Stomach (tissue), 9 donors: ENCODE measurements around the gene LITAFD. TPM values are rescaled to one million over a fixed set of nuclear protein-coding genes. Genes with fewer than 3 reads are reported as not detected.

ENCODE experiments used
- DNase-seq, 2 donors: peaks; one replicate each; pipeline versions ENCODE4 v3.0.0 to v3.0.0-alpha.2; 2013 to 2019
- H3K27ac ChIP-seq, 5 donors: fragments of 200-600 bp in 4 of 5; sonication (generic) in 4 of 5; one replicate each; pipeline ENCODE4 v1.5.1; 2013 to 2019; ENCODE audit warnings: mild to moderate bottlenecking in 1 of 5, moderate library complexity in 1 of 5
- H3K27me3 ChIP-seq, 3 donors: fragments of 200-600 bp; sonication (generic); one replicate each; pipeline ENCODE4 v1.5.1; 2017 to 2019; ENCODE audit warnings: mixed run types in 1 of 3
- H3K36me3 ChIP-seq, 4 donors: fragments of 200-600 bp; sonication (generic); 1 replicate in 3 of 4; 2 replicates in 1 of 4; pipeline ENCODE4 v1.5.1; 2016 to 2019
- H3K4me1 ChIP-seq, 4 donors: fragments of 200-600 bp; sonication (generic); one replicate each; pipeline ENCODE4 v1.5.1; 2016 to 2019
- H3K4me3 ChIP-seq, 4 donors: fragments of 200-600 bp; sonication (generic) in 3 of 4; one replicate each; pipeline ENCODE4 v1.5.1; 2016 to 2019; ENCODE audit warnings: mild to moderate bottlenecking in 1 of 4
- H3K9me3 ChIP-seq, 4 donors: fragments of 200-600 bp; sonication (generic); one replicate each; pipeline ENCODE4 v1.5.1; 2016 to 2019
- EP300 ChIP-seq: sonication (generic); formaldehyde crosslinking; IDR thresholded peaks from one replicate; pipeline ENCODE4 v1.6.1; 2017; ENCODE audit warnings: antibody characterized with exemption
- POLR2A ChIP-seq, 4 donors: fragments of 450-650 bp; IDR thresholded peaks; one replicate each; pipeline ENCODE4 v1.6.1; 2016; ENCODE audit warnings: antibody characterized with exemption in 4 of 4, control low read depth in 2 of 4, mild to moderate bottlenecking in 1 of 4, moderate library complexity in 1 of 4
- POLR2AphosphoS5 ChIP-seq, 3 donors: sonication (generic); formaldehyde crosslinking; IDR thresholded peaks; one replicate each; pipeline ENCODE4 v1.6.1; 2016; ENCODE audit warnings: antibody characterized with exemption in 3 of 3
- WGBS, 5 donors: extraction: QIAGEN DNeasy Blood & Tissue Kit in 3 of 5; methylation state at CpG; one replicate each; pipeline versions ENCODE4 v1.1.5 to v1.1.7; 2013 to 2018; 5-methylcytosine and 5-hydroxymethylcytosine counted together
- intact Hi-C: fragments of 100-400 bp; cut with DNase I; formaldehyde crosslinking; loops from one replicate; pipeline ENCODE4 v1.15.1; 2023; ENCODE audit warnings: low total_unique reads
- polyA plus RNA-seq, 3 donors: library from polyadenylated mRNA; stranded (reverse); fragments of 200-250 nt; gene quantifications; one replicate each; pipeline ENCODE4 v1.2.3, GENCODE V29; 2013
- total RNA-seq, 5 donors: library from RNA; depleted of rRNA; stranded (reverse); fragments of >200 nt; gene quantifications; one replicate each; pipeline versions ENCODE4 v1.1.0 to v1.2.3, GENCODE V29; 2014 to 2016
- TF ChIP-seq, protein P1 (sequence below), 7 experiments: fragments of 450-650 bp in 4 of 7; fragments of 200-600 bp in 3 of 7; sonication (generic) in 3 of 7; IDR thresholded peaks; one replicate each; pipeline ENCODE4 v1.5.1; 2016 to 2019; ENCODE audit warnings: antibody characterized with exemption in 7 of 7, control low read depth in 2 of 7, mild to moderate bottlenecking in 1 of 7
- donor health status: healthy with polysubstance abuse.
- donor health status: Bipolar disorder and iron deficiency.
- donor health status: healthy.

LITAFD gene
- total and polyA plus RNA-seq, 8 donors = not detected

DNA sequence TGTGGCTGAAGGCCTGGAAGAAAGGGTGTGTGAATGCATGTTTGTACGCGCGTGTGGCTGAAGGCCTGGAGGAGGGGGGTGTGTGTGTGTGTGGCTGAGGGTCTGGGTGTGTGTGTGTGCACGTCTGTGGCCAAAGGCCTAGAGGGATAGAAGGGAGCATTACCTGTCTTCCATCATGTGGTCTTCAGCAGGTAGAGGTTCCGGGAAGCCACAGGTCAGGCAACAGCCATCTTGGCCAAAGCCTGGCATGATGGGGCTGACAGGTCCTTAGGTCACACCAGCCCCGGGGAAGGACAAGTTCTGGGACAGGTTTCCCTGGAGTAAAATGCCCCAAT is 5.2 kb downstream of the LITAFD start:
- intact Hi-C loops = loop anchor here (10.0 kb wide), 2 partner anchors 83 to 323 kb away; no protein-coding TSS in a partner anchor
- no peak for DNase-seq

DNA sequence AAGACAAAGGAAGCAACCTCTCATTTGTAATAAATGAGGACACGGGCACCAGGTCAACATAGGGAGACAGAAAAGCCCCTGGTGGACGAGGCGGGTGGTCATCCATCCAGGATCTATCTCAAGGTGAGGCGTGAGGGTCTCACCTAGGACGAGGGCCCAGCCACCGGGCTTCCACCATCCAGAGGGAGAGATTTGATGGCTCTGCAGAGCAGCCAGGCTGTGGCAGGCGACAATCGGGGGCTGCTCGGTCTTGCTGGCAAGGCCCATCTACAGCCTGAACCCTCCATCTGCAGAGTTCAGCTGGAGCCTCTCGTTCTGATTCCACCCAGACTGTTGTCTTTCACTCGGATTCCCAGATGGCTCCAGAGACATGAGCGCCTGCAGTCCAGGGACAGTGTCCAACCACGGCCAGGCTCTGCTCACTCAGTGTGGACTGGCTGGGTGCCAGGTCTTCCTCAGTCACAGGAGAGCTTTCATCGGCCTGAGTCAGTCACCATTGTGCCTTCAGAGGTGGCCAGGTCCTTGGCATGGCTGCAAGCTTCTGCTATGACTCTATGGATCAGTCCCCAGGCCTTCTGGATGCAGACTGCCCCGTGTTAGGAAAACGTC is 5.9 kb downstream of the LITAFD start:
- Histone ChIP-seq H3K36me3 (peaks cover 13 to 53% (median 45%) of the 10 kb centered on the region in 4 donors), H3K9me3 (no peaks in the 10 kb centered on the region), H3K27ac (peak overlapping the region in 1 of 5 donors; percentile 21), H3K4me3 (no peak overlapping the region), H3K4me1 (peaks cover 18 to 41% (median 31%) of the 10 kb centered on the region in 4 donors), H3K27me3 (peaks cover 0 to 15% (median 0%) of the 10 kb centered on the region in 3 donors)
- peak in 1 of 3 donors; percentile 2 for TF ChIP-seq POLR2AphosphoS5 (IDR thresholded peaks at IDR 0.05)
- TF ChIP-seq, protein P1, sequence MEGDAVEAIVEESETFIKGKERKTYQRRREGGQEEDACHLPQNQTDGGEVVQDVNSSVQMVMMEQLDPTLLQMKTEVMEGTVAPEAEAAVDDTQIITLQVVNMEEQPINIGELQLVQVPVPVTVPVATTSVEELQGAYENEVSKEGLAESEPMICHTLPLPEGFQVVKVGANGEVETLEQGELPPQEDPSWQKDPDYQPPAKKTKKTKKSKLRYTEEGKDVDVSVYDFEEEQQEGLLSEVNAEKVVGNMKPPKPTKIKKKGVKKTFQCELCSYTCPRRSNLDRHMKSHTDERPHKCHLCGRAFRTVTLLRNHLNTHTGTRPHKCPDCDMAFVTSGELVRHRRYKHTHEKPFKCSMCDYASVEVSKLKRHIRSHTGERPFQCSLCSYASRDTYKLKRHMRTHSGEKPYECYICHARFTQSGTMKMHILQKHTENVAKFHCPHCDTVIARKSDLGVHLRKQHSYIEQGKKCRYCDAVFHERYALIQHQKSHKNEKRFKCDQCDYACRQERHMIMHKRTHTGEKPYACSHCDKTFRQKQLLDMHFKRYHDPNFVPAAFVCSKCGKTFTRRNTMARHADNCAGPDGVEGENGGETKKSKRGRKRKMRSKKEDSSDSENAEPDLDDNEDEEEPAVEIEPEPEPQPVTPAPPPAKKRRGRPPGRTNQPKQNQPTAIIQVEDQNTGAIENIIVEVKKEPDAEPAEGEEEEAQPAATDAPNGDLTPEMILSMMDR (IDR thresholded peaks at IDR 0.05) = no peak
- intact Hi-C loops = loop anchor here (10.0 kb wide), 2 partner anchors 83 to 323 kb away; no protein-coding TSS in a partner anchor
- 59 to 77% (median 73%) methylated on average over 9 to 16 of the region's 16 CpGs for WGBS, 5 donors
- peak in 1 of 2 donors; percentile 48 for DNase-seq

More for the DNA sequence above, 5.2 kb downstream of the LITAFD start:
- peaks cover 18 to 41% (median 31%) of the 10 kb centered on the region in 4 donors for H3K4me1 ChIP-seq
- no peak overlapping the region for H3K4me3 ChIP-seq
- TF ChIP-seq, protein P1 (IDR thresholded peaks at IDR 0.05) = no peak
- no peak for TF ChIP-seq POLR2A (IDR thresholded peaks at IDR 0.05)
- TF ChIP-seq EP300 = no peak
- no peak for TF ChIP-seq POLR2AphosphoS5 (IDR thresholded peaks at IDR 0.05)
- H3K27ac ChIP-seq = no peak overlapping the region
- peaks cover 13 to 47% (median 39%) of the 10 kb centered on the region in 4 donors for H3K36me3 ChIP-seq
- peaks cover 0 to 22% (median 0%) of the 10 kb centered on the region in 3 donors for H3K27me3 ChIP-seq
- no peaks in the 10 kb centered on the region for H3K9me3 ChIP-seq
- WGBS, 5 donors = 82 to 94% (median 88%) methylated on average over 6 of the region's 6 CpGs

DNA sequence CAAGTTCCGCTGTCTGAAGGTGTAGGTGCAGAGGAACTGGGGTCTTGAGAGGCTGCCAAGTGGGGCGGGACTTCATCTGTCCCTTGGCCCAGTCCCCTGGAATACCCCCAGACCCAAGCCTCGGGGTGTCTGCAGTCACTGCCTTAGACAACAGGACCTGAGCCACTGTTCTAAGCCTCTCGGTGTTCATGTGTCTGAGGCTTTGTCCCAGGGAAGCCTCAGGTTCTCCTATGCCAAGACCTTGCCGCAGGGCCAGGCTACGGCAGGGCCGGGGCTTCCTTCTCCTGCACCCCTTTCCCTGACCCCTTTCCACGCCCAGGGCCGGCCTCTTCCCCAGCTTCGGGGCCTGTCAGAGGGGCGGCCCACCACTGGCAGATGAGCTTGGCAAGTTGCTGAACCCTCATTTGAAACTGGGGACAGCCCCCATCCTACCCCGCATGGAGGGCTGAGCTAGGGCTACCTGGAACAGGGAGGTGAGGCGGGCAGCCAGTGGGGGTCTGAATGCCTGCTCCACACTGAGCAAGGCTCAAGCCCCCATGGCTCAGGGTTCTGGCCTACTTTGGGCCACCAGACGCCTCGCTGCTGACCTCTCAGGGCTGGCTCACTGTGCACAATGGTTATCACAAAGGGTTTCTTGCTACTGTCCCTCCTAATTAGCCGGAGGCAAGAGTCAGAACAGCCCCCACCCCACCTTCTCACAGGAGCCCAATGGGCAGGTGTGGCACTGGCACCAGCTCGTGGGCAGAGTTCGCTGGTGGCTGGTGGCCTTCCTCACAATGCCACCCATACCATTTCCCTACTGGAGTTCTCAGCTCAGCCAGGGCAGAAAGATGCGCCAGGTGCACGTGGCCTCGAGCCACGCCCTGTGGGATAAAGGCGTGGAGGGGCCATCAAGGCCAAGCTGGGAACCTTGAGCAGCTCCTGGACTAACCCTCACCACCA is 7.1 kb downstream of the LITAFD start:
- intact Hi-C loops = loop anchor here (10.0 kb wide), 2 partner anchors 84 to 324 kb away; no protein-coding TSS in a partner anchor
- DNase-seq = no peak

More for the DNA sequence above, 7.1 kb downstream of the LITAFD start:
- no peak for TF ChIP-seq POLR2A (IDR thresholded peaks at IDR 0.05)
- TF ChIP-seq, protein P1 (IDR thresholded peaks at IDR 0.05) = no peak
- no peak for TF ChIP-seq EP300
- TF ChIP-seq POLR2AphosphoS5 (IDR thresholded peaks at IDR 0.05) = no peak
- H3K36me3 ChIP-seq = peaks cover 25 to 65% (median 57%) of the 10 kb centered on the region in 4 donors
- no peak overlapping the region for H3K4me3 ChIP-seq
- no peaks in the 10 kb centered on the region for H3K9me3 ChIP-seq
- H3K27ac ChIP-seq = no peak overlapping the region
- peaks cover 16 to 38% (median 28%) of the 10 kb centered on the region in 4 donors for H3K4me1 ChIP-seq
- peaks cover 0 to 9% (median 0%) of the 10 kb centered on the region in 3 donors for H3K27me3 ChIP-seq
- 75 to 88% (median 81%) methylated on average over 12 to 23 of the region's 23 CpGs for WGBS, 5 donors
